CD4-positive, alpha-beta T cell treated with Interleukin-4 for 1 hour (primary cell): ENCODE results near the gene CTNNA1.
"Not testable (repeated sequence)": the region's sequence is repeated elsewhere in the genome, so short reads cannot be mapped to it uniquely, and the experiment has no call there.

Experiments used
- DNase-seq, 2 donors: peaks; one replicate each; pipeline ENCODE4 v3.0.0-alpha.2; 2020 to 2022

Gene CTNNA1

DNA sequence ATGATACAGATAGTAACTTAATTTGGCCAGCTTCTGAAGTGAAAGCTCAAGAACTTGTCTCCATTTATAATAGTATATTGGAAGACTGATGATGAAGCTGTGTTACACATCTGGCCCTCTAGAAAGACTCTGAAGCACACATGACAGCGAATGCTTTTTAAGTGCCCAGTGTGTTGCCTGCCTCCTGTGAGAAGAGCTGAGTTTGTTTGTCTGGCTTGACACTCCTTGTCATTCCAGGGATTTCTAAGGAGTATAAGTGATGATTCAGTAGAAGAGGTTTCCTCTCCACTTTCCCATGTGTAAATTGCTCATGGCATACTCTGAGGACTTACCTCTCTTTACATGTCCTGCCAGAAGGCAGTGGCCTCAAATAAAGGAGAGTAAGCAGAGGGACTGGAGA lies 152.3 kb downstream of the CTNNA1 start:
- no peak for DNase-seq

GRCh38 chr5:138909734-138910133 lies 156.5 kb downstream of the CTNNA1 start:
- no peak for DNase-seq

GRCh38 chr5:138910546-138911185 lies 157.4 kb downstream of the CTNNA1 start:
- DNase-seq = no peak

DNA sequence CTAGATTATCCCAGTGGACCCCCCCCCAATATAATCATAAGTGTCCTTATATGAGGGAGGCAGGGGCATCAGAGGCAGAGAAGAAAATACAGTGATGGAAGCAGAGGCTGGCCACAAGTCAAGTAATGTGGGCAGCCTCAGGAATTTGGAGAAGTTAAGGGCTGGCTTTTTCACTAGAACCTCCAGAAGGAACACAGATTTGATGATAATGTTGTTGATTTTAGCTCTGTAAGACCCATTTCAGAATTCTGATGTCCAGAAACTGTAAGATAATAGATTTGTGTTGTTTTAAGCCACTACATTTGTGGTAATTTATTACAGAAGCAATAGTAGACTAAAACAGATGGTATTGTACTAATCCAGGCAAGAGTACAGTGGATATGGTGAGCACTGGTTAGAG lies 158.2 kb downstream of the CTNNA1 start:
- no peak for DNase-seq

DNA sequence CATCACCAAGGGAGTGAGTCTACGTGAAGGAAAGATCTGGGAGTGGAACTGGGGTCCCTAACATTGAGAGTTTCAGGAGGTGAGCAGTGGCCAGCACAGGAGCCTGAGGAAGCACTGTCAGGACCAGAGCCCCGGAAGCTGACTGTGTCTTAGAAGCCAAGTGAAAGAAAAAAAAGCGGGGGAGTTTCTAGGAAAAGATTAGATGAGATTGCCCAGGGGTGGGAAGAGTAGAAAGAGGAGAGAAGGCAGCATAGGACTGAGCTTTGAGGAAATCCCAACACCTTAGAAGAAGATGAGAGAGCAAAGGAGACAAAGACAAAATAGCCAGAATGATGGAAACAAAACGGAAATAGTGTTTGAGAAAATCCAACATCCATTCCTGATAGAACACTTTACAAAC lies 158.9 kb downstream of the CTNNA1 start:
- no peak for DNase-seq

- no peak for DNase-seq
Observed at GRCh38 chr5:138913773-138914172, 160.5 kb downstream of the CTNNA1 start.

DNA sequence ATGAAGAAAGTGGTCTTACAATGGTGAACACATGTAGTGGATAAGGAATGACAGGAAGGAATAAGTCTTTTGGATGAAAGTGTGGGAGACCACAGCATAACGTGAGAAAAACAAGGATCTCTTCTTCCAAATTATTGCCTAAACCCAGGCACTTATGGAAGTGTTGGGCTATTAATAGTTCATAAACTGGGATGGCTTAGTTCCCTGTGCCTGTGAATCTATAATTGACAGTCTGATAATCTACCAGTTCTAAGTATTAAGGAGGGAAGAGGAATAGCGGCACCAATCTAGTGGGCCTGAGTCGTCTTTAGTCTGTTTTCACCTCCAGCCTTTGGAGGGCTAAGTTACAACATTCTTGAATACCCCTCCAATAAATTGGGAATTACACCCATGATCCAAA lies 161.1 kb downstream of the CTNNA1 start:
- DNase-seq = no peak

DNA sequence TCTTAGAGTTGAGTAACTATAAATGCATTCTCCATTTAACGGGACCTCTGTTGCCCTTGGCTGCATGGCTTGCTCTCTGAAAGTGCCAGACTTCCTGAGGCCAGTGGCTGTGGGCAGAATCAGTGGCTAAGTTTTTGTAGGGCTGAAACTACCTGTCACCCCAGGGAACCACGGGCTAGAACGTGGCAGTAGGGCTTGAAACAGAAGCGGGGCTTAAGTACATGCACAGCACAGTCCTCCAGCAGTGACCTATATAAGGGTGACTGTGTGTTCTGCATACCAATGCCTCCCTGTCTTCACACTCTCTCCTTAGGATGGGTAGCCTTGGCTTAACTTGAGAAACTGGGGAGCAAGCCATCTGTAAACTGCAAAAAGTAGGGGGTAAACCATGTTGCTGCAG lies 165.5 kb downstream of the CTNNA1 start:
- no peak for DNase-seq

GRCh38 chr5:138920181-138920580 lies 167.0 kb downstream of the CTNNA1 start:
- no peak for DNase-seq

DNA sequence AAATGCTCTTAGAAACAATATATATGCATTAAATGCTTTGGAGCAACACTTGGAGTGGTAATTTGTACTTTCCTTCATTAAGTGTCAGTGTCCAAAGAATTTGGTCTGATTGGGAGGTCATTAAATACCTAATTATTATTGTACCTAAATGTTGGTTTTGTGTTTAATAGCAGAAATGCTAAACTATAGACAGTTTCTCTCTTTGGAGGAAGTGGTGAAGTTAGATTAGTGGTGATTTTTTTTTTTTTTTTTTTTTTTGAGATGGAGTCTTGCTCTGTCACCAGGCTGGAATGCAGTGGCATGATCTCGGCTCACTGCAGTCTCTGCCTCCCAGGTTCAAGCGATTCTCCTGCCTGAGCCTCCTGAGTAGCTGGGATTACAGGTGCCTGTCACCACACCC lies 168.1 kb downstream of the CTNNA1 start:
- DNase-seq = not testable (repeated sequence)

GRCh38 chr5:138922494-138922893 lies 169.3 kb downstream of the CTNNA1 start:
- DNase-seq = no peak

- no peak for DNase-seq
Observed at GRCh38 chr5:138925090-138925635, 171.9 kb downstream of the CTNNA1 start.

DNA sequence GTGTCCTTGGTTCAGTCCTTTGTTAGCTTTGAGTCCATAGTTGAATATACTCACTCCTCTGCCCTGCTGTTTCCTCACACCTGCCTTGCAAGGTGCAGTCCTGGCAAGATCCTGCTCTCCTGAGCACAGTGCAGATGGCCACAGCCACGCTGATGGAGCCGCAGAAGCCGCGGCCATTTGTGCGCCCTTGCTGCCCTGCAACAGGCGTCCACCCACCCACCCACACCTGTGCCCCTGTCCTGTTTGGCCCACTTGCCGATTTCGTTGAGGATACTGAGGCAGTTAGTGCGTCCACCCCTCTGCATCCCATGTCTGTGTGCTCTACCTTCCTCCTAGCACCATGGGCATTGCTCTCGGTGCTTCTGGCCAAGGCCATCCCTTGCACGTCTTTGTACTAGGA lies 173.0 kb downstream of the CTNNA1 start:
- no peak for DNase-seq

DNA sequence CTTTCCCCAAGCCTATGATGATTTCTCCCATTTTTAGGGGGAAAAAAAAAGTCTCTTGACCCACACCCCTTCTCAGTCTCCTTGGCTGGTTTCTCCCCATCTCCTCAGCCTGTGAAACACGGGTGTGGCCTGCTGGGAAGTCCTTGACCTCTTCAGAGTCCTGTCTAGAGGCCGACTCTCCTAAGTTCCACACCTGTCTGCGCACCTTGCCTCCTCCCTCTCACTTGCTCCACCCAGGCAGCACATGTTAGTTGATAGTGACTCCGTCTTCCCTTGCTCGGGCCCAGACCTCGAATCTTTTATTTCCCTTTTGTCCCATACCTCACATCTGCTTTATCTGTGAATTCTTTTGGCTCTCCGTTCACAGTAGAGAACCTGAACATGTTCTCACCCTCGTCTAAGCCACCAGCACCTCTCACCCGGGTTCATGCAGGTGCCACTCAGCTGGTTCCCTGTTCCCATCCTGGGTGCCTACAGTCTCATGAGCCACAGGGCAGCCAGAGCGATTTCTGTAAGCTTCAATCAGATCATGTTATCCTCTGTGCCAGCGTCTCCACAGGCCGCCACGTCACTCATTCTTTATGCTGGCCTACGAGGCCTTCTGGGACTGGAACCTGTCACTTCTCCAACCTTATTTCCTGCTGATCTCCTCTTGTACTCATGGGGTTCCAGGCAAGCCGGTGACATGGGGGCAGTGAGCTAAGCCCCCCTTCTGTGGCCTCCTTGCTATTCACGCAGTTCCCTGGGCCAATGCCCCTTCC lies 173.6 kb downstream of the CTNNA1 start:
- no peak for DNase-seq

- DNase-seq = no peak
Observed at GRCh38 chr5:138927544-138927943, 174.3 kb downstream of the CTNNA1 start.

DNA sequence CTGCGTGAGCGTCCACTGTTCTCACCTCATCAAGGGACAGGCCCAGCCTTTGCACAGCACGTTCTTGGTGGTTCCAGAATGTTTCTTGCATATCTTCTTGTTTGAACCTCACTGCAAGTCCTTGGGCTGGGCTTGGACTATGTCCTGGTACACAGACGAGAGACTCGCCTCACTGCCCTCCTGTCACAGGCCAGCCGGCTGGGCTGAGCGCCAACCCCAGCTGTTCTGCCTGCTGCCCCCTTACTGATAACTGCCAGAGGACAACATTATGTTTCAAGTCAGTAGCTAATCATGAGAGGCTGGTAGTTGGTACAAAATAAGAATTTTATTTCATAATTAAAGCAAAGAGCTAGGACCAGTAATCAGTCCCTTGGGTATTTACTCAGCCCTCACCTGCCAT lies 174.8 kb downstream of the CTNNA1 start:
- DNase-seq = no peak

GRCh38 chr5:138929571-138929955 lies 176.3 kb downstream of the CTNNA1 start:
- DNase-seq = no peak

DNA sequence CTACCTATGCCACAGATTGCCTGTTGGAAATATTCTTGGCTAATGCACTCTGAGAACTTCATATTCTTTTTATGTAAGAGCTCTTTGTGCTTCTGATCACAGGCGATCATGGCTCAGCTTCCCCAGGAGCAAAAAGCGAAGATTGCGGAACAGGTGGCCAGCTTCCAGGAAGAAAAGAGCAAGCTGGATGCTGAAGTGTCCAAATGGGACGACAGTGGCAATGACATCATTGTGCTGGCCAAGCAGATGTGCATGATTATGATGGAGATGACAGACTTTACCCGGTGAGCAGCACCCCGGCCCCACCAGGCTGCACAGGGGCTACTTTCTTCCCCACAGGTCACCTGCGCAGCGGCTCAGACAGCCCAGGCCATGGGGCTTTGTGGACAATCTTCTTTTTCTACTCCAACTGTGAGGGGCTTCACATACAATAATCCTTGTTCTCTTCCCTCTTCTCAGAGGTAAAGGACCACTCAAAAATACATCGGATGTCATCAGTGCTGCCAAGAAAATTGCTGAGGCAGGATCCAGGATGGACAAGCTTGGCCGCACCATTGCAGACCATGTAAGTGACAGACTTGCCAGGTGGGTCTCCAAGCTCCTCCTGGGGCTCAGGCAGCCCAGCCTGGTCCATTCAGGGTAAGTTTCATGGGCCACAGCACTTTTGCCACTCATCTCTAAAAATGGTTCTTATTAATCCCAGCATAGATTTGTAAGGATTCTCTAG lies 177.3 kb downstream of the CTNNA1 start:
- no peak for DNase-seq

DNA sequence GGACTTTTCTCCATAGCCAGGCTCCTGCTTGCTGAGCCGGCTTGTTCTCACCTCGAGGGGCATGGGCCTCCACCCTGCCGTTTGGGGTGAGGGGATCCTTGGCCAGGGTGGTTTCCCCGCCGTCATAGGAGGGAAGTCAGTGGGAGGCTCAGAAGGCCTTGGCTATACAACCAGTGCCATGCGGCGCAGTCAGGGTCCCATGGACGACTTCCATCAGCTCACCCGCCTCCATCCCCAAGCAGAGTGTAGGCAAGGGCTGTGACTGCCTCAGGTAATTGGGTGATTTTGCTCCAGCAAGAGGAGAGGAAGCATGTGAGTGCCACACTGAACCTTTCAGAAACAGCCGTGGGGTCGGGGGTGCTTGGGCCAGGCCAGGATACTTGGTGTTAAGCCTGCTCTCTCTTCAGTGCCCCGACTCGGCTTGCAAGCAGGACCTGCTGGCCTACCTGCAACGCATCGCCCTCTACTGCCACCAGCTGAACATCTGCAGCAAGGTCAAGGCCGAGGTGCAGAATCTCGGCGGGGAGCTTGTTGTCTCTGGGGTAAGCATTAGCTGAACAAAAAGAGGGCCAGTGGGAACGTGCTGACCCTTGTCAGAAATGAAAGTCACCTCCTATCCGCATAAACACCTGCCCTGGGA lies 179.1 kb downstream of the CTNNA1 start:
- no peak for DNase-seq

GRCh38 chr5:138933522-138934290 lies 180.5 kb downstream of the CTNNA1 start:
- no peak for DNase-seq

DNA sequence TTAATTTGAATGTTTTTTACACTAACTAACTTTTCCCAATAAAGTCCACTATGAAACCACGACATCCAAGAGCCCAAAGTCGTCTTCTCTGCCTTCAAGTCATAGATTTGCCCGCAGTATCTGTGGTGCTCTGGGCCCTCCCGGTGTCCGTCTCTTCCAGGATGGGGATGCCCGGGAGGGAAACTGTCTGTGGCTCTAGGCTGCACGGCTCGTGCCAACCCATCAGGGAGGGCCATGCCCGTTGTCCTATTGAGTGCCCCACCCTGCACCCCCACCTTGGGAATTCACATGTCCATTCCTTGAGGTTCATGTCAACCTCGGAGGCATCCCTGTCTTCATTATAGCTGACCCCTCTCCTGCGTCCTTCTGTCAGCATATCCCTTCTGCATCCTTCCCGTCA lies 181.7 kb downstream of the CTNNA1 start:
- no peak for DNase-seq

GRCh38 chr5:138935466-138935865 lies 182.2 kb downstream of the CTNNA1 start:
- no peak for DNase-seq
